Measurements from ENCODE around the gene SEMA3C. TPM values are rescaled to one million over a fixed set of nuclear protein-coding genes. Genes with fewer than 3 reads are reported as not detected.
A peak's percentile ranks its signal among the peaks of the same experiment; 100 is the strongest.

SEMA3C gene
- total RNA-seq, 1 donor from 2014 or later, result 67.8 TPM

DNA sequence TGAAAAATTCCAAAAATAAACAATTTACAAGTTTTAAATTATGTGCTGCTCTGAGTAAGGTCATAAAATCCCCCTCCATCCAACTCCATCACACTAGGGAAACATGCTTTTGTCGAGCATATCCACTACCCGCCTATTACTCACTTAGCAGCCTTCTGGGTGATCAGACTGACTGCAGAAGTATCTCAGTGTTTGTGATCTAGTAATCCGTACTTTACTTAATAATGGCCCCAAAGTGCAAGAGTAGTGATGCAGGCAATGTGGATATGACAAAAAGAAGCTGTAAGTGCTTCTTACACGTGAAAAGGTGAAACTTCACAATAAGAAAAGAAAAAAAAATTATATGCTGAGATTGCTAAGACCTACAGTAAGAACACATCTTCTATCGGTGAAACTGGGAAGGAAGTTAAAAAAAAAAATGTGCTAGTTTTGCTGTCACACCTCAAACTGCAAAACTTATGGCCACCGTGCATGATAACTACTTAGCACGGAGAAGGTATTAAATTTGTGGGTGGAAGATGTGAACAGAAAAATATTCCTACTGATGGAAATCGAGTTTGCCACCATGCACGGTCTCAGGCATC is 43.2 kb downstream of the SEMA3C start:
- Mint-ChIP-seq H3K9me3 (no peaks in the 10 kb centered on the region), H3K4me1 (ENCODE audit: unreplicated experiment) (peaks cover 21% of the 10 kb centered on the region), H3K27me3 (peaks cover 6% of the 10 kb centered on the region), H3K4me3 (no peak overlapping the region), H3K36me3 (peaks cover 21% of the 10 kb centered on the region), H3K27ac (no peak overlapping the region)
- TF ChIP-seq, protein P1, sequence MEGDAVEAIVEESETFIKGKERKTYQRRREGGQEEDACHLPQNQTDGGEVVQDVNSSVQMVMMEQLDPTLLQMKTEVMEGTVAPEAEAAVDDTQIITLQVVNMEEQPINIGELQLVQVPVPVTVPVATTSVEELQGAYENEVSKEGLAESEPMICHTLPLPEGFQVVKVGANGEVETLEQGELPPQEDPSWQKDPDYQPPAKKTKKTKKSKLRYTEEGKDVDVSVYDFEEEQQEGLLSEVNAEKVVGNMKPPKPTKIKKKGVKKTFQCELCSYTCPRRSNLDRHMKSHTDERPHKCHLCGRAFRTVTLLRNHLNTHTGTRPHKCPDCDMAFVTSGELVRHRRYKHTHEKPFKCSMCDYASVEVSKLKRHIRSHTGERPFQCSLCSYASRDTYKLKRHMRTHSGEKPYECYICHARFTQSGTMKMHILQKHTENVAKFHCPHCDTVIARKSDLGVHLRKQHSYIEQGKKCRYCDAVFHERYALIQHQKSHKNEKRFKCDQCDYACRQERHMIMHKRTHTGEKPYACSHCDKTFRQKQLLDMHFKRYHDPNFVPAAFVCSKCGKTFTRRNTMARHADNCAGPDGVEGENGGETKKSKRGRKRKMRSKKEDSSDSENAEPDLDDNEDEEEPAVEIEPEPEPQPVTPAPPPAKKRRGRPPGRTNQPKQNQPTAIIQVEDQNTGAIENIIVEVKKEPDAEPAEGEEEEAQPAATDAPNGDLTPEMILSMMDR (conservative IDR thresholded peaks at IDR 0.05), result no peak
- DNase-seq (ENCODE audit: extremely low spot score, unreplicated experiment), result no peak

DNA sequence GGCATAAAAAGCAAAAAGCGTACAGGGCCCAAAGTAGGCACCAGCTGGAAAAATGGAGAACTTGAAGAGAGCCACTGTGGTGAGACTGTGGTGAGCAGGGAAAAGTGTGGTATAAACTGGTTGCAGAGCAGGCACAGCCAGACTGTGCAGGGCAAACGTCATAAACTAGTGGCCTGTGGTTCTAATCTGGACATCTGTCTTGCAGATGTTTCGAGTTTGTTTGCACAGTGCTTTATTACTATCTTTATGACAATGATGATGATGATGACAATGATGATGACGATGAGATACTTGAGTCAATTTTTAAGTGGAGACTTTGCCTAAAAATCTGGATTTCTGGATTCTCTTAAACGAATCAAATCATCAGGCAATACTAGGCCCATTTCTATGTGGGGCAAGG is 45.7 kb downstream of the SEMA3C start:
- peaks cover 7% of the 10 kb centered on the region for H3K36me3 Mint-ChIP-seq
- no peaks in the 10 kb centered on the region for H3K9me3 Mint-ChIP-seq
- peaks cover 27% of the 10 kb centered on the region for H3K4me1 Mint-ChIP-seq (ENCODE audit: unreplicated experiment)
- DNase-seq (ENCODE audit: extremely low spot score, unreplicated experiment), result no peak
- no peak overlapping the region for H3K27ac Mint-ChIP-seq
- H3K27me3 Mint-ChIP-seq, result no peaks in the 10 kb centered on the region
- H3K4me3 Mint-ChIP-seq, result no peak overlapping the region
- TF ChIP-seq, protein P1 (conservative IDR thresholded peaks at IDR 0.05), result no peak

DNA sequence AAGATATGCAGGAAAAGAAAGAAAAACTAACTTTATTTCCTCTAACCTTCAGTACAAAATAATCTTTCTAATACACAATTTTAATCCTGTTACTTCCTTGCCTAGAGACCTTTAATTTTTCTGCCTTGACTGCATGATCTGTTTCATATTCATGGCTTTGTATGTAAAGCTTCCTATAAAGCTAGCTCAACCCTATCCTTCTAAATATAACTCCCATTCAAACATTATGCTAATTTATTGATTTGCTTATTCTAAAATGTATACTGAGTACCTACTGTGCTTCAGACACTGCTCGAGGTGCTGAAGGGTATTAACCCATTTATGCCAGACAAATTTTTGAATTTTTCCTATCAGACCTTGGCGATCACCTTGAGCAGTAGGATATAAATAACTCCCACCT is 47.6 kb downstream of the SEMA3C start:
- Mint-ChIP-seq H3K4me1 (ENCODE audit: unreplicated experiment) (peaks cover 18% of the 10 kb centered on the region), H3K36me3 (peaks cover 4% of the 10 kb centered on the region), H3K27ac (no peak overlapping the region), H3K9me3 (no peaks in the 10 kb centered on the region), H3K4me3 (peak overlapping the region; percentile 4), H3K27me3 (no peaks in the 10 kb centered on the region)
- no peak for DNase-seq (ENCODE audit: extremely low spot score, unreplicated experiment)
- TF ChIP-seq, protein P1 (conservative IDR thresholded peaks at IDR 0.05), result no peak

DNA sequence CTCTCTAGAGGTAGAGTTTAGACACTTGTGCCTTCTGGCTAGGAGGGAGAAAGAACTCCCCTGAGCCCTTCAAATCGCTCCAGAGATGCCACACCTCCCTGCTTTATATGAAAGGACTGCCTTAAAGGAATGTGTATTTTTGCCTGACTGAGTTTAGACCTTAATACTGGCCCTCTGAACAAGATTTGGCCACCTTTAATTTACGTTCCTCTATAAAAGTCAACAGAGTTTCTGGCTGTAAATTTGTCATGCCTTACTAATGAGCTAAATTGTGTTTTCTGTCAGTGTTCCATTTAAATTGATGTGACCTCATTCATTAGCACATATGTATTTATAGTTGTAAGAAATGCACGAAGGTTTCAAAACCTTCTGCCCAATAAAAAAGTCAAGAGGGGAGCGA is 48.0 kb downstream of the SEMA3C start:
- Mint-ChIP-seq H3K4me1 (ENCODE audit: unreplicated experiment) (peaks cover 18% of the 10 kb centered on the region), H3K36me3 (peaks cover 4% of the 10 kb centered on the region), H3K9me3 (no peaks in the 10 kb centered on the region), H3K27ac (no peak overlapping the region), H3K27me3 (no peaks in the 10 kb centered on the region), H3K4me3 (peak overlapping the region; percentile 4)
- no peak for DNase-seq (ENCODE audit: extremely low spot score, unreplicated experiment)
- TF ChIP-seq, protein P1 (conservative IDR thresholded peaks at IDR 0.05), result no peak

DNA sequence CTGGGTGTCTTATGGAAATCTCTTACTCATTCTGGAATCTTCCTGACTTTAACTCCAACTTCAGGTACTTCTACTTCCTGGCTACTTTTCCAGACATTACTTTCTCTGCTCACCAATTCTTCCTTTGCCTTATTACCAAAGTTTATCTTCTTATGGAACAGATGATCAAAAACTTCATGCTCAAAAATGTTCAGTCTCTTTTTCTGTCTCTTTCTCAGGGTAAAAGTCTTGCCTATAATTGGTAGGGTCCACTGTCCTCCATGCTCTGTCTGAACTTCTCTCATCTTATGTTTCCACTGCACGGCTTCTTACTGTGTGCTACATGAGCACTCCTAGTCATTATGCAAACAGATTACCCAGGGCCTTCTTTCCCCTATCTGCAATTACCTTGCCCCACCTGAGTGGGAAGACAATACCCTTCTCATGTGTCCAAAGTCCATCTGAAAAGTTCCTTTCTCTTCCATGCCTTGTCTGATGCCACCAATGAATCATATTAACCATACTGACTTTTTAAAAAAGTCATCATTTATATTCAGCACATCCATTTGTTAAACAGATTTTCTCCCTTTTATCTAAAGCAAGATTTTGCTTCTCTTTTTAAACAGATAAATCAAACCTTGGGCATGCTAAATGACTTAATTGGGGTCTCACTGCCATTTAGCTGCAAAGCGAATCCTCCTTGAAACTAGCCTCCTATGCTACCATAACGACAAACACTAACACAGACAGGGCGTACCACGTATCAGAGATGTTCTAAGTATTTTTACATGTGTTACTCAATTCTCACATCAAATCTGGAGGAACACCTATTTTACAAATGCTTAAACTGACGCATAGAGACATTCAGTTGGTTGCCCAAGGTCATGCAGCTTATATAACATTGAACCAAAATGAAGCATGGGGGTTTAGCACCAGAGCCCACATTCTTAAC is 48.8 kb downstream of the SEMA3C start:
- no peak for DNase-seq (ENCODE audit: extremely low spot score, unreplicated experiment)
- Mint-ChIP-seq H3K4me3 (peak overlapping the region; percentile 13), H3K36me3 (no peaks in the 10 kb centered on the region), H3K4me1 (ENCODE audit: unreplicated experiment) (peaks cover 14% of the 10 kb centered on the region), H3K27ac (peak overlapping the region; percentile 7), H3K27me3 (no peaks in the 10 kb centered on the region), H3K9me3 (no peaks in the 10 kb centered on the region)
- TF ChIP-seq, protein P1 (conservative IDR thresholded peaks at IDR 0.05), result no peak
